Epithelial cell of prostate (primary cell): ENCODE data around the gene PARS2.

ENCODE experiments used
- DNase-seq: peaks from one replicate; pipeline ENCODE4 v3.0.0-alpha.2; 2011; ENCODE audit warnings: low read depth, low spot score
- H3K27ac ChIP-seq: fragments of 450-650 bp; 2 replicates; pipeline ENCODE4 v1.5.1; 2017; ENCODE audit warnings: mild to moderate bottlenecking

The PARS2 gene

DNA sequence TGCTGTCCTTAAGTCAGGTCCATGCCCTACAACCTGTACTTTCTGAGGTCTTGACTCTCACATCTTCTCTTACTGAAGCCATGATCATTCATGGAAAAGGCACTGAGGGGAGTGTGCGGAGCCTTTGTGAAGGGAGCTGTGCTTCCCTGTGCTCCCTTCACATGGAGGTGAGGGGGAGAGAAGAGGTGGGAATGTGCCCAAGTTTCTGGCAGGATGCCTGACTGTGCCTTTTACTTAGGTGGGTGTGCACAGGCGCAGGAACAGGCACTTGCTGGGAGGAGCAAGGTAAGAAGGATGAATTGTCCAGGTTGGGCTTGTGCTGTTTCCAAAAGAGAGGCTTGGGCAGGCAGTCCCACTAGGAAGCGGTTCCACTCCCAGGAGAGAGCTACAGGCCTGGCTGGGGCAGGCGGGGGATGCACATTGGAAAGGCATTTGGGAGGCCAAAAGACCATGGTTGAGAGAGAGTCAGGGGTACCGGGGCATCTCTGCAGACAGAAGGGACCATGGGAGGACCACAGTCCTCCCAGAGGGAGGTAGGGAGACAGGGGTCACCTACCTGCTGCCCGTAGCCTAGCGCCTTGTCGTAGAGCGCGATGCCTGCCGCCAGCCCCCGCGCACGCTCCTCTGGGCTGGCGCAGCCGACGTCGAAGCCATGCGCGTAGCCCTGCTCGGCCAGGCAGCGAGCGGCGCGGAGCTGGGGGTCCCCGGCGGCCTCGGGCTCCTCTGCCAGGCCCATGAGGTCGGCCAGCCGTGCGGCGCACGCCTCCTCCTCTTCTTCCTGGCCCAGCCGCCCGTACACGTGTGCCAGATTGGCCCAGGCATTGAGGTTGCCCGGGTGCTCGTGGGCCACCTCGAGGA is 35.9 kb upstream of the PARS2 start:
- no peak for DNase-seq
- peak overlapping the region; percentile 58 for H3K27ac ChIP-seq

DNA sequence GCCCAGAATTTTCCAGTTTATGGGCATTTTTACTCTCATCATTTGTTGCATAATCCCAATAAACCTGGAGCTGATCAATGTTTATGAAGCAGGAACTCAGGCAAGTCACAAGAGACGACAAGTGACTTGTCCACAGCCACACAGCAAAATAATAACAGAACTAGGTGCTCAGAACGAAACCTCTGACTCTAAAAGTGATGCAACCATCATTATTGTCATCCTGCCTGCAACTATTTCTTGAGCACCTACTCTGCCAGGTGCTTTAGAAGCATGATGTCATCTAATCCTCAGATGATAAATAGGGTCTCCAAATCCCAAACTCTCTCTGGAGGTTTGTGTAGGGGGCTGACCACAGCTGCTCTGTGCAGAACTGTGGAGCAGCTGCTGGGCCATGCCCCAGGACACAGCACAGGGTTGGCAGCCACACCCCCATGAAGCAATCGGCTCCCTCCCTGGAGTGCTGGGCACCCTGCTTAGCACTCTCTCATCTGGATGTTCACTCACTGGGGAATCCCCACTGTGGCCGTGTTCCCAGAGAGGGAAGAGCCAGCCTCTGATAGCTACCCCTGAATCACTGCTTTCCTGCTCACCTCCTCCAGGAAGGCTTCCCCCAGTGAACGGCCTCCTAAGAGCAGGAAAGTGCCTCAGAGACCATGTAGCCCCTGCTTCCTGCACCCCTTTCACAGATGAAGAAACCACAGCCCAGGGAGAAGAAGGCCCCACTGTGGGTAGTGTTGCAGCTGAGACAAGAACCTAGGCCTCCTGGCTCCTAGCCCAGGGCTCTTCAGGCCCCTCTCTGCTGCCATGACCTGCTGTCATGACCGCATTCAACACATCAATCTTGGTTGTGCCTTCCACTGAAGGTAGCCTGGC is 34.7 kb upstream of the PARS2 start:
- H3K27ac ChIP-seq: peak overlapping the region; percentile 37
- DNase-seq: no peak

DNA sequence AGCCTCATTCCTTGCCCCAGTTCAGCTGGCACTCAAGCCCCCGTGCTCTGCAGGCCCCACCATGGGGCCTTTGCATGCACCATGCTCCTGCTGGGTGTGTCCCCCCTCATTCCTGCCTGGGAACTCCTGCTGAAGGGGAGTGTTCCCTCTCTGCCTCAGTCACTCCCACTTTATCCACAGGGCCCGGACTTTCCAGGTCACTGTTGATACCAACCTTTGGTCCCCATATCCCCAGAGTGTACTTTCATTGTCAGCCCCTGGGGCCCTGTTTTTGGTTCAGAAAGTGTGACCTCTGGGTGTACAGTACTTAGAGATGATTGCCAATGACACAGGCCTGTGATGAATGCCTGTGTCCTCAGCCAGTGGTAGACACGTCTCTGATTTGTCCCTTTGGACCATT is 33.9 kb upstream of the PARS2 start:
- peak overlapping the region; percentile 37 for H3K27ac ChIP-seq
- DNase-seq: no peak

DNA sequence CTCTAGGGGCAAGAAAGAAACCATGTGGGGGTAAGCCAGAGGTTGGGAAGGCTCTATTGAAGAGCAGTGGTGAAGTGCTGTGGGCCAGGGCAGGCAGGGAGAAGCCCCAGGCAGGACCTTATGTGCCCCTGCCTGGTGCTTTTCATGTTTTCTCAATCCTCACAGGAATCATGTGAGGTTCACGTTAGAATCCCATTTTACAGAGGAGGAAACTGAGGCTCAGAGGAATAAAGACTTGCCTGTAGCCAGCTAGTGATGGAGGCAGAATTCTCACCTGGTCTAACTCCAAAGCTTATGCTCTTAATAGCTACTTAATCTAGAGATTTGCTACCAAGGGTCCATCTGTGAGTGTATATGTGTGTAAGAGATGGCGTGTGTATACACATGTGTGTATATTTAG is 32.6 kb upstream of the PARS2 start:
- DNase-seq: no peak
- peak overlapping the region; percentile 74 for H3K27ac ChIP-seq

DNA sequence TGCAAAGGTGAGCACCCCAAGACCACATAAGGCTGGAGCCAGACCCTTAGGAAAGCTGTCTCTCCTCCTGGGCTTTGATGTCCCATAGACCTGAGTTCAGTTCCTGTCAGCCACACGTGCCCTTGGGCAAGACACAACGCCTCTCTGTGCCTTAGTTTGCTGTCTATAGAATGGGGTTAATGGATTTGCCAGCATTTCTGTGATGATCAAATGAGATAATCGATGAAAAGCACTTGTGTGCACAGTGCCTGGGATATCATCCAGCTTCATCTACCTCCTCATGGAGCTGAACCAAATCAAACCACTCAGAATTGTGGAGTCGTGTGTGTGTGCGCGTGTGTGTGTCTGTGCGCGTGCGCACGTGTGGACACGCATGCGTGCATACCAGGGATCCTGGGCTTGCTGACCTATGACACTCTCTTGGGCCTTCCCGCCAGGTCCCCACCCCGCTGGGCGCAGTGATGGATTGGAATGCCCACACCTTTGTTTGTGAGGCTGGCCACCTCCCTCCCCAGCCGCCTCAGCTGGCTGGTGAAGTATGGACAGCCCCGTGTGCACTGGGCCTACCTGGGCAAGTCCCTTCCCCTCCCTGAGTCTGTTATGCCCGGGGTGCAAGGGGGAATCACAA is 31.6 kb upstream of the PARS2 start:
- H3K27ac ChIP-seq: peak overlapping the region; percentile 74
- no peak for DNase-seq

DNA sequence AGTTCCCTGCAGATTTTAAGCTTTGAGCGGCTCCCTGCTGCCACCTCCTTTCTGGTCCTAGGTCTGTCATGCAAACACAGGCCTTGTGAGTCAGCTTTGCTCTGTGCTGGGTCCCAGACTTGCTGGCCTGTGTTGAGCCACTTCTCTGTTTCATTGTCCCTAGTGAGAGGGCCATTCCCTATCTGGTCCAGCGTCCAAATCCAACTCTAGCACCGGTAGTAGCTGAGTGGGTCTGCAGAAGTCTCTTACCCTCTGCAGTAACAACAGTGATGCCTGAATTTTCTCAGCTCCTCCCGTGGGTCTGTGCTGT is 31.0 kb upstream of the PARS2 start:
- no peak for DNase-seq
- peak overlapping the region; percentile 74 for H3K27ac ChIP-seq

DNA sequence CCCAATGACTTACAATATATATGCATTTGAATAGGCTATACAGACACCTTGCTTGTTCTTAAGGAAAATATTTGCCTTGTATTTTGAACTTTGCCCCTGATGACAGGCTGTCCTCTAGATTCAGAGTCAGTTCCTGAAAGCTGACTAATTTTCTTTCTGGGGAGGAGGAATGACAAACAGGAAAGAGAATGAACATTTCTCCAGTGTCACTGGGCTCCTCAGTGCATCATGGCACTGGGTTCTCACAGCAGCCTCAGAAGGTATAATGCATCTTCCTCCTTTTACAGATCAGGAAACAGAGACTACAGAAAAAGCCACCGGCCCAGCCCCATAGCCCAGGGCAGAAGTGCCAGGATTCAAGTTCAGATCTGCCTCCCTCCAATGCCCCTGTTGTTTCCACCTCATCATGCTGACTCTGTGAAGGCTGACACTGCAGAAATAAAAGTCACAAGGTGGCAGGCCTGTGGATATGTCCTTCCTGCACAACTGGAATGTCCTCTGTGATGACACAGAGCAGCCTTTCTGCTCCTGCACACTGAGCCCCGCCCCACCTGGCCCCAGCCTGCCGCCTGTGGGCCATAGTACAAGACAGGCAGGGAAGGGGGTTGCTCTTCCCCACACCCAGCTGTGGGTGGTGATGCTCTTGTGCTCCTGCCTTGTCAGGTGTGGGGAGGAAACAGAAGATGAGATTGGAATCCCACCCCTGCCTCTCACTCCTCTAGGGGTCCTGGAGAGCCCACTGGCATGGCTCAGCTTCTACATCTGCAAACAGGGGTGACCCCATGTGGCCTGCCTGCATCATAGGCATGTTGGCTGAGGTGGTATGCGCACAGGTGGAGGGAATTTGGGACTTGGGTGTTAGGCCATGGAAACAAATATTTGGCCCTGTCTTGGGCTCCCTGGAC is 30.4 kb upstream of the PARS2 start:
- no peak for DNase-seq
- peak overlapping the region; percentile 74 for H3K27ac ChIP-seq

DNA sequence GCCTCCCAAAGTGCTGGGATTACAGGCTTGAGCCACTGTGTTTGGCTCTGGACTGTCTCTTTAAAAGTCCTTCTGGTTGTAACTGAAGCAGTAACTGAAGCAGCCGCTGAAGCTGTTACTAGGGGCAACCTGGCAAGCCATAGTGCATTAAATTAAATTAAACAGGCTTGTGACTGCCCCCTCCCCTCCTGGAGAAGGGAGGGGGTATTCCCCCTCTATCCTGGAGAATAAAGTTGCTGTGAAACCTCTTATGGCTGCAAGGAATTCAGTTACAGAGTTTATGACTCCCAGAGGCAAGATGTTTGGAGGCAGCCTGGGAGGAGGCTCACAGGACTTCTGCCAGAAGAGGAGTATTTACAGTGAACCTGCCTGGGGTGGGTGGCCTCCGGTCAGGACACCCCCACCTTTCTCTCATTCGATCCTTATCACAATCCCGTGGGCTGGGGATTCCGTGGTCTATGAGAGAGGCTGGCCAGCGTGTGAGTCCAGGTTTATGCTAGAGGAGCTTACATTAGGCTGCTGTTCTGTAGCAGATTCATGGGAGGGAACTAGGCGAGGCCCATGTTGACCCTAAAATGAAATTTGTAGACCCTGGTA is 28.5 kb upstream of the PARS2 start:
- no peak for DNase-seq
- H3K27ac ChIP-seq: no peak overlapping the region

DNA sequence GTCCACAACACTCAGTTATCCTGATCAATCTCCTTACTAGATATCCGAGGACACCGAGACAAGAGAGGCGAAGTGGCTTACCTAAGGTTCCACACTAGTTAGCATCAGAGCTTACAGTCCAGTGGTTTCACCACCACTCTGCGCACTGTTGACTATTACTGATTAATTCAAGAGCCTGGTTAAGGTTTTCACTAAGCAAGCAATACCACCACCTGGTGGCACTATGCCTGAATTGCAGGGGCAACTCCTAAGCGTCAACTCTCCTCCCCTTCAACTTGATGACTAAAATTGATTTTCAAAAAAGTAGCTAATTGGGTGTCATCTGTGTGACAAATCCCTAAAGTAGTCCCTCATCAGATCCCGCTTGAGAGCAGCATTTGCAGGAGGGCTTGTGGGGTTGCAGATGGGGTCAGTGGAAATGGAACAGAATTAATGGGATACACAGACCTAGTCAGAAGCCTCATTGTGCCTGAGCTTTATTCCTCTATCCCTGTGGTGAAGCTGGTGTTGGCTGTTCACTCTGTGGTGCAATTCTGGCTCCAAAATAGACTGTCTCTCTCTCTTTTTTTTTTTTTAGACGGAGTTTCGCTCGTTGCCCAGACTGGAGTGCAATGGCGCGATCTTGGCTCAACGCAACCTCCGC is 27.7 kb upstream of the PARS2 start:
- DNase-seq: no peak

DNA sequence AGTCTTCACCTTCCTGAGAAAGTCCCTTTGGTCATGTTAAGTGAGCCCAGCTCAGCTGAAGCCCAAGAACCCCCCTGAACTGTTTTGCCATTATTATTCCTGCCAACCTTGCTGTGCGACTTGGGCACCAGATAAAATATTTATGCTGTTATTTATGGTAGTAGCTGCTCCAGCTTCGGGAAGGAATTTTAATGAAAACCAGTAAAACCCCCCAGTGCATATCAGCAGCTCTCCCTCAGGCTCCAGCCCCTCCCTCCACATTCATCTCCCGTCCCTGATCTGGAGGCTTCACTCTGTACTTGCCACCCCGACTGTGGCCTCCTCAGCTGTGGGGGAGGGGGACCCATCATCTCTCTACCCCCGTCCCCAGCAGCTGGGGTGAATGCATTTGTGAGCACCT is 24.1 kb upstream of the PARS2 start:
- DNase-seq: no peak
- no peak overlapping the region for H3K27ac ChIP-seq

More for the DNA sequence above, 27.7 kb upstream of the PARS2 start:
- H3K27ac ChIP-seq: no peak overlapping the region

DNA sequence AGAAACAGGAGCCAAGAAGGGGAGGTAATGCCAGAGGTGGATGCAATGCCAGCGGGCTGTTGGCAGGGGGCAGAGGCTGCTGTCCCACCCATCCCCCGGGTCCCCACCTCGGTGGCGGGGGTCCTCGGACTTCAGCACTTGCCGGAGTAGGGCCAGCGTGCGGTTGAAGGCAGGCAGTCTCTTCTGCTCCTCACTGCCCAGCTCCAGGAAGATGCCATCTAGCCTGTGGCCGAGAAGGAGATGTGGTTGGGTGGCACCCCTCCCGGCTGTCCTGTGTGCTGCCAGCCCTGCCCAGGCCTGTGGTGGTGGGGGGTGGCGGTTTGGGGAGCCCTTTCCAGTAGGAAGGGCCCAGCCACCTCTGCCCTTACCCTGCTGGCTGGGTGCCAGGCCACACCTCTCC is 23.3 kb upstream of the PARS2 start:
- no peak for DNase-seq
- no peak overlapping the region for H3K27ac ChIP-seq

DNA sequence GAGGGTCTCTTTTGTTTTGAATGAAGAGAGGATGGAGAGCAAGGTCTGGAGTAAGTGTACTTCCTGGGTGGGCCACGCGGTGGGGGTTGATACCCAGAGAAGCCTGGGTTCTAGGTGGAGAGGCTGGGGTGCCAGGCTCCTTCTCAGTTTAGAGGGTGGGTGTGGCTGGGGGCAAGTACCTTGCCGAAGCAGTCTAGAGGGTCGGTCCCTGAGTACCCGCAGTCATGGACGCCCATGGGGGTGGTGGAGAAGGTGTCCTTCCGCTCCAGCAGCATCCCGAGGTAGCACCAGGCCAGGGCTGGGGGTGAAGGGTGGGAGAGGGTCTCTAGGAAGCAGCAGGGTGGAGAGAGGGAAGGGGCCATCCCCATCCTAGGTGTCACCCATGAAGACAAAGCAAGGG is 22.5 kb upstream of the PARS2 start:
- H3K27ac ChIP-seq: no peak overlapping the region
- no peak for DNase-seq

DNA sequence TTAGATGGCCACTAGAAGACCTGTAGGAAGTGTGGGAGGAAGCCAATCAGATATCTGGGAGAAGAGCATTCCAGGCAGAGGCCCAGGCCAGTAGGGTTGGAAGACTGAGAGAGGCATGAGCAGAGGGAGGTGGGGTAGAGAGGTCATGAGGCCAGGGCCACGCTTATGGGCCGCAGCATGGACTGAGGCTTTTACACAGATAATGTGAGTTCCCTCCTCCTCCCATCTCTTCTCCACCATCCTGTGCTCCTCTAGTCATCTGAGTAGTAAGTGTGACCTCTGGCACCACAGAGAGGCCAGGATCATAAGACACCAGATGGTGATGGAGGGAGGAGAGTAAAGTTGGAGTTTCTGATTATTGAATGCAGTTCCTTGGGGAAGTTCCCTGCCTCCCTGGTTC is 19.7 kb upstream of the PARS2 start:
- H3K27ac ChIP-seq: no peak overlapping the region
- no peak for DNase-seq

DNA sequence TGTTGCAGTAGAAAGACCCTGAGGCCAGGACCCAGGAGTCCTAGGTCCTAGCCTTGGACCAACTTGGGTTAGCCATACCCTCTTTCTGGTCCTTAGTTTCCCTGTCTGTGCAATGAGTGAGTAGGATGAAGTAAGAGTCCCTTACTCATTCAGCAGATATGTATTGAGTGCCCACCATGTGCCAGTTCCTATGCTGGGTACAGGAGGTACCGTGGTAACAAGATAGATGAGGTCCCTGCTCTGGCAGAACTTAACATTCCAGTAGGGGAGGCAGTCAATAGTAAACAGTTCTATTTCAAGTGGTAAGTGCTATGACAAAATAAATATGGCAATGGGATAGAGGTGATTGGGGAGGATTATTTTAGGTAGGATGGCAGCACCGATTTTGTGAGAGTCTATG is 18.3 kb upstream of the PARS2 start:
- no peak overlapping the region for H3K27ac ChIP-seq
- DNase-seq: no peak

DNA sequence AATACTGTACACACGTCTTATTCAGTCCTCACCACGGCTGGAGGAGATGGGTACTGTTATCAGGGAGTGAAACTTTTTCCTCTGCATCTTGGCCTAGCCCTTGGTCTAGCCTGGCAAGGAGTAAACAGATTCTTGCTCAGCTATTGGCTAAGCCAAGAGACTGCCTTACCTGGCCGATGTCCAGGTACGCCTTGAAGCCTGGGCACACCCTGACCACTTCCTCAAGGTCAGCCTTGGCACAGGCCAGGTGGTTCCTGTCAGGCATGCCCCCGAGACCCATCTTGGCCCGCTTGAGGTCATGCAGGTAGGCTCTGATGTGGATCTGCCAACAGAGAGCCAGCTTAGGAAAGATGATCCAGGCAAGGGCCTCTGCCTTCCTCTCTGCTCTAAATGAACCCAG is 17.8 kb upstream of the PARS2 start:
- no peak overlapping the region for H3K27ac ChIP-seq
- no peak for DNase-seq

DNA sequence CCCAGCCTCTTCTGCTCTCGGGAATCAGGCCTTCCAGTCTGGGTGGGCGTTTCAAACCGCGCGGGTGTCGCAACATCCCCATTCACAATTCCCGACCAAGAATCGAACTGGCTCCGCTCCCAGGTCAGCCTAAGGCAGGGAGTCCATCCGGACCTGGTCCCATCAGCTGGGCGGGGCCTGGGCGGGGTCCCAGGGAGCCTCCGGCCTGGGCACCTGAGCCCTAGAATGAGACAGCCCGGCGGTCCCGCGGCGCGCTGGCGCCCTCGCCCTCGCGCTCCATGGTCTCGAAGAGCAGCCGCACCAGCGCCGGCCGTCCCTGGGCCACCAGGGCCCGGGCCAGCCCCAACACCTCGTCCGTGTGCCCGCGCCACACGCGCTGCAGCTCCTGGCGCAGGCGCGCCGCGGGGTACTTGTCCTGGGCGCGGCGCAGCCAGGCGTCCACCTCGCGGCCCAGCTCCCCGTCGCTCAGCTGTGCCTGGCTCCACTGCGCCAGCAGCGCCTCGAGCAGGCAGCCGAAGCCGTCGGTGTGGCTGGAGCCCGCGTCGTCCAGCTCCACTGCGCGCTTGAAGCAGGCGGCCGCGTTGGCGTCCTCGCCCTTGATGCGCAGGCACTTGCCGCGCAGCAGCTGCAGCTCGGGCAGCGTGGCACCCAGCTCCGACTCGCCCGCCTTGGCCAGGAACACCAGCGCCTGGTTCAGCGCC is 16.9 kb upstream of the PARS2 start:
- H3K27ac ChIP-seq: no peak overlapping the region
- DNase-seq: no peak

DNA sequence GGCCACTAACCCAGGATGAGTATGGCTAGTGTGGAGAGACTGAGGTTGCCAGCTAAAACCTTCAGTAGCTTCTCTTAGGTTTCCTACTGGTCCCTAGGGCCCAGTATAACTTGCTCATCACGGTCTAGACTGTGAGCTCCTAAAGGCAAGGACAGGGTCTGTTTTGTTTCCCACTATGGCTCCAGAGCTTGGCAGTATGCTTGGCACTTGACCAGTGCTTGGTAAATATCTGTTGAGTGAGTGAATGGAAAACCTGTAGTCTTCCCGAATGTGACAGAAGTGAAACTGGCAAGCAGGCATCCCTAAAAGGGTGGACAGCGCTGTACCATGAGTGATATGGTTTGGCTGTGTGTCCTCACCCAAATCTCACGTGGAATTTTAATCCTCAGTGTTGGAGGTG is 13.1 kb upstream of the PARS2 start:
- DNase-seq: no peak
- H3K27ac ChIP-seq: no peak overlapping the region

DNA sequence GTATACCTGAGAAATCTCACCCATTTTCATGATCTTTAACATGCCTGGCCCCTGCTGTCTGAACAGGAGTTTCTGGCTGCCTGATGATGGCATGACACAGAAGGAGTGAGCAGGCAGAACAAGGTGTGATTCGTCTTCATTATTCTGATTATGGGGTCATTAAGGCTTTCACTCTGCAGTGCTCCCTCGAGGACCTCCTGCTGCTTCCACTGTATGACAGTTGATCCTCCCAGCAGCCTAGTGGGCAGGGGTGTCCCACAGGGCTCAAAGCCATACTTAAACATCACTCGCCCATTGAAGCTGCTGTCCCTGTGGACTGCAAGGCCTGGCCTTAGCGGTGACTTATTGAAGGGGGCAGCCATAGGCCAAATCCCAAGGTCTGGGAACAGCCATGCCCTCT is 12.7 kb upstream of the PARS2 start:
- H3K27ac ChIP-seq: no peak overlapping the region
- no peak for DNase-seq
